GM21723 (cell line): ENCODE results near the gene USH1C.

Experiments
- ATAC-seq: cut with Tn5 transposase; IDR thresholded peaks from one replicate; pipeline ENCODE4 v1.9.1; 2021; ENCODE audit warnings: mild to moderate bottlenecking, moderate library complexity; ENCODE audit not compliant: unreplicated experiment

Gene USH1C

DNA sequence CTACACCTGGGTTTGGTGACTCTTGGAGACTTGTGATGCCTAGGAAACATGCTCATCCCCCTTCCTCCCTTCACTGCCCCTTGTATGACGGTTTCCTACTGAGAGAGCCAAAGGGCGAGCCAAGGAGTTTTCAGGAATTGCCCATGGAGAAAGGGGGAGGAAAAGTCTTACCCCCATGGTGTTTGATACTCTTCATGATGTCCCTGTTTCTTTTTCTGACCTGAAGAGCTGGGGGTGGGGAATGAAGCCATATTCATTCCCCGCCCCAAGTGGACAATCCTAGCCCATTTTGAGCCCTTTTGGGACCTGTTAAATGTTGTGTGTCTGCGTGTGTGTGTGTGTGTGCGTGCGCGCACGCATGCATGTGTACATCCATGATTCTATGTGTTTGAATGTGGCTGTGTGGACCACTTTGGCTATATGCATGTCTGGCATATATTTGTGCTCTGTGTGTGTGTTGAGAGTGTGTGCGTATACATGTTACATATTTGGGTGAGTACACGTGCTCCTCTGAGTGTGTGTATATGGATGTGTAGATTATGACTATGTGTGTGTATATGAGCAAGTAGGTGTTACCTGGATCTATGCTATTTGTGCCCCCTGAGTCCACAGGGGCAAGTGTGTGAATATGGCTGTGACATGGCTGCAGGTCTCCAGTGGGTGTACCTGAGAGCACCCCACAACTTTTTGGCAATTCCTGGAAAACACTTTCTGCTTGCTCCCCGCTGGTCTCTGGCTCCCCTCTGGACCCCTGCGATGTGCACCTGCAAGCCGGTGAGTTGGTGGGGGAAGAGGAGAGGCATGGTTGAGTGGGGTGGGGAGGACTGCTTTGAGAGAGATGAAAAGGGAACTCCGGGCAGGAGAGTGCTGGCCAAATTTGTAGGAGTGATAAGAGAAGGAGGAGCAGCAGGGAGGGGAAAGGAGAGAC lies 27.5 kb upstream of the USH1C start:
- ATAC-seq = no peak

DNA sequence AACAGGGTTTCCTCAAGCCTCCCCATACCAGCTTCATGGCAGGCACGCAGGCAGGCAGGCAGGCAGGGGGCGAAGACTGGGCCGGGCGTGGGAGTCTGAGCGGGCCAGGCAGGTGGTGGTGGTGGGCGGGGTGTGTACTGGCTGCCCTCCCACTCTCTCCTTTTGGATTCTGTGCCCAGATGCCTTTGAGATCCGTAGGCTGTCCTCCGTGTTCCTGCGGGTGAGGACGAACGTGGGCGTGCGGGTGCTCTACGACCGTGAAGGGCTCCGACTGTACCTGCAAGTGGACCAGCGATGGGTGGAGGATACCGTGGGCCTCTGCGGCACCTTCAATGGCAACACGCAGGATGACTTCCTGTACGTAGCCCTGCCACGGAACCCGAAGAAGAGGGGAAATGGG lies 25.8 kb upstream of the USH1C start:
- ATAC-seq = no peak

DNA sequence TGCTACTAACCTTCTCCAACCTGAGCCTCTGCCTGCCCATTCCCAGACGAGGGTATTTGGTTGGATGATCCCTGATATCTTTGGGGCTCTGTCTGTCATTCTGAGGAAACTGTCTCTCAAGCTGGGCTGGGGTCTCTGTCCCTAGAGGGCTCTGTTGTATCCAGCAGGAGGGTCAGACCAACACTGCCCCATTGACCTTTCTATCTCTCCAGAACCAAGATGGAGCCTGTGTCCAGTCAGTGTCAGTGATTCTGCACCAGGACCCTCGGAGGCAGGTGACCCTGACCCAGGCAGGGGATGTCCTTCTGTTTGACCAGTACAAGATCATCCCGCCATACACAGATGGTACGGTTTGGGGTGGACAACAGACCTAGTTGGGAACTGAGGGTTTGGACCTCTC lies 24.7 kb upstream of the USH1C start:
- ATAC-seq = no peak

DNA sequence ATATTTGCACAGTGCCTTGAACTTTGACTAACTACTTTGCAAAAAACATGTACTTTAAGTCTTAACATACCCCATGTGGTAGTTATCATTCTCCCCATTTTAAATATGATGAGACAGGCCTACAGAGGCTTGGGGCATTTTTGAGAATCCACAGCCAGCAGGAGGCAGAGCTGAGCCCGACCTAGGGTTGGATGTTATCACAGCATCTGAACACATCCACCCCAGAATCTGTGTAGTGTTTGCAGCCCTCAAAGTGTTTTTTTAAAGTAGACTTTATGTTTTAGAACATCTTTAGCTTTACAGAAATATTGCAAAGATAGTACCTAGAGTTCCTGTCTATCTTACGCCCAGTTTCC lies 20.4 kb upstream of the USH1C start:
- ATAC-seq = no peak

DNA sequence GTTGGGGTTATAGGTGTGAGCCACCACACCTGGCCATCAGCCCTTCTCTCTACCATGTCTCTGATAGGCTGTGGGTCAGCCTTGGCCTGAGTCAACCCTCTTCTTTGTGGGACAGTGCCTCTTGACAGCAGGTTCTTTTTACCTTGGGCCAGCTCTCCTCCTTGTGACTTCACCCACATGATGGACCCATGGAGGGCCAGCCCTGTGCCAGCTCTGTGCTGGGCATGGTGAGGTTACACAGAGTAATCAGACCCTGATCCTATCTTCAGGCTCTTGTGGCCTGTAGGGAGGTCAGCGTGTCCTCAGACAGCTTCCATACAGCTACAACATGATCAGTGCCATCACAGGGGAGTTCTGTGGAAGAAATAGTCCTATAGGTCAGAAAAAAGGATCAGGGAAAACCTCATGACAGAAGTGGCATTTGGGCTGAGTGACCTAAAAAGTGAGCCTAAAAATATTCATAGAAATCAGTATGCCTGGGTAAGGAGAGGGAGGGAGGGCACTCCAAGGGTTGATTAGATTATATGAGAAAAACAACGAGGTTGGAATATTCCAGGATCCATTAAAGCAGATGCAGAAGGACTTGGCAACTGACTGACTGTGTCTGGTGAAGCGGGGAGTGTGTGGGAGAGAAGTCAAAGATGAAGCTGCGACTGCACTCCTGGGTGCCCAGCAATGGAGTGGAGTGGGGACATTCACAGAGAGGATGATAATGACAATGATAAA lies 19.9 kb upstream of the USH1C start:
- ATAC-seq = no peak

DNA sequence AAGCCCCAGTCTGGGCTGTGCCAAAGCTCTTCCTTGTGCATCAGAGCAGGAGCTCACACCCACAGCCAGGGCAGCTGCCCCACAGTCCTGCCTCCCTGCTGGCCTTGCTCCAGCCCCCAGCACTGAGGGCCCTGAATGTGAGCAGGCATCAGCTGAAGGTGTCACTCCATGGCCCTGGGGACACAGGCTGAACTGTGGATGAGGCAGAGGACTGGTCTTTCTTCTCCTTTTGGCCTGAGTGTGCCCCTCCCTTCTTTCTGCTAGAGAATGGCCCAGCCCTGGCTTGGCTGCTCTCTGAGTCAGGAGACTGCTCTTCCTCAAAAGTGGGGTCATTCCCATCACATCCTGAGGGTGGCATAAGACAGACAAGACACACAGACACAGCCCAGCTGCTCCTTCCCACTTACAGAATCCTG lies 19.0 kb upstream of the USH1C start:
- ATAC-seq = no peak

DNA sequence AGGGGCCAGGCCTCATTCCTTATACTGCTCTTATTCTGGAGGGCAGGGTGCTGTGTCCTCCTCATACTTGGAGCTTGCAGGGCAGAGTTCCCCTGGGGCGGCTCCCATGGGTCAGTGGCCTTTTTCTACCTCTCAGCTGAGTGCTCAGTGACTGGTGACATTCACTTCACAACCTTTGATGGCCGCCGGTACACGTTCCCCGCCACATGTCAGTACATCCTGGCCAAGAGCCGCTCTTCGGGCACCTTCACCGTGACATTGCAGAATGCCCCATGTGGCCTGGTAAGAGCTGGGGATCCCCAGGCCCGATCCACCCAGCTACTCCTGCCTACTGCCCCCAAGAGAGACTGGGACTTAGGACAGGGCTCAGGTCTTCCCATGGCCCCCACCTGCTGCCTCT lies 17.3 kb upstream of the USH1C start:
- no peak for ATAC-seq

DNA sequence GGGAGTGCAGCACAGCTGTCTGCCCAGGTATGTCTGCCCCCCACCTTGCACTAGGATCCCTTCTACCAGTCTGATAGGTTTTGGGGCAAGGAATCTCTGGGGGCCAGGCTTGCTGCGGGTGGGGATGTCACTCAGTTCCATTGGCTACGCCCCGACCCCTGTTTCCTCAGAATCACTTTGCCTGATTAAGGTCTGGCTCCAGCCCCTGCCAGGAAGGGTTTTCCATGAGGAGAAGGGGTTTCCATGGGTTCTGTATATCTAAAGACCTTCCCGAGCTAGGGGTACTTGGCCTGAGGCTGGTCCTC lies 16.8 kb upstream of the USH1C start:
- no peak for ATAC-seq

DNA sequence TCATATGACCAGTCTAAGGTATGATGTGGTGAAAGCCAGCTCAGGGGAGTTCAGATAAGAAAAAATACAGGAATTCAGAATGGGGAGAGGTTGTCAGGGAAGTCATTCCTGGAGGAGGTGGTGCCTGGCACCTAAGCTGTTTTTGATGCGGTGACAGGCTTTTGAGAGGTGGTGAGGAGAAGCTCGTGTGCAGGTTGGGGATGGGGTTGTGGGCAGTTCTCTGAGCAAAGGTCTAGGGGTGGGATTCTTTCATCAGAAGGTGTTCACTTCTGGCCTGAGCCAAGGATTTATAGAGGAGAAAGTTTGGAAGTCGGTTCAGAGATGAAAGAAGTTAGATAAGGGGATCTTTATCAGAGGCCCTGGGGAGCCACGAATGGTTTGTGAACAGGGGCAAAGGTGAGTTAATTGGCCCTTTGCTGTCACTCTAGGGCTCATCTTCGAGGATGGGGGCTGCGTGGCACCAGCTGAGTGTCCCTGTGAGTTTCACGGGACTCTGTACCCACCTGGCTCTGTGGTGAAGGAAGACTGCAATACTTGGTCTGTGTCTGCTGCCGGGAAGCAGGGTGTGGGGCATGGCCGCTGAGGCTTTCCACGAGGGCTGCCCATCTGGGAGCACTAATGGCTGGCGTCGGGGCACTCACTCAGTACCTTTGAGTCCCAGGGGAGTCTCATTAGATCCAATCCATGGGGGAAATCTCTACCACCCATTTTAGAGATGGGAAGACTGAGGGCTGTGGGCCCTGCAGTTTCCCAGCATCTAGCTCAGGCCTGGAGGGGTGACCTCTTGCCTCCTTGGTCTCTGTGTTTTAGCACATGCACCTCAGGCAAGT lies 16.3 kb upstream of the USH1C start:
- no peak for ATAC-seq

DNA sequence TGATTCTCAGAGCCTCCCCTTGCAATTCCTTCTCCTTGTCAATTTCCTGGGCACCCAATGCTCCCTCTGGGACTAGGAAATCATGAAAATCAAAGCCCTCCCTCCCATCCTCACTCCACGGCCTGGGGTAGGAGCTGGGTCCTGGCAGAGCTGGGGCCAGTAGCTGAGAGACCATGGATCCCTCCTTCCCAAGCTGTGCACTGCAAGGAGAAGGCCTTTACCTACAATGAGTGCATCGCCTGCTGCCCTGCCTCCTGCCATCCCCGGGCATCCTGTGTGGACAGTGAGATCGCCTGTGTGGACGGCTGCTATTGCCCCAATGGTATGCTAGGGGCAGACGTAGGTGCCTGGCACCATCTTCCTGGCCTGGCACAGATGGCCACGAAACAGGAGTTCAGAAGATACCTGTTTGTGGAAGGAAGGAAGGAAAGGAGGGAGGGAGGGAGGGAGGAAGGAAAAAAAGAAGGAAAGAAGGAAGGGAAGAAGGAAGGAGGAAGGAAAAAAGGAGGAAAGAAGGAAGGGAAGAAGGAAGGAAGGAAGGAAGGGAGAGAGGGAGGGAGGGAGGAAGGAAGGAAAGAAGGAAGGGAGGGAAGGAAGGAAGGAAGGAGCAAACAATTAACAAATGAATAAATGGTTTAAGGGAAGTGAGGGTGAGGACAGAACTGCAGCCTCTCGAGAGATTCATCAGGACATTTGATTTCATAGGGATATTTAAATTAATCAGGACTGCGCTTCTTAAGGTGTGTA lies 15.3 kb upstream of the USH1C start:
- ATAC-seq = no peak

DNA sequence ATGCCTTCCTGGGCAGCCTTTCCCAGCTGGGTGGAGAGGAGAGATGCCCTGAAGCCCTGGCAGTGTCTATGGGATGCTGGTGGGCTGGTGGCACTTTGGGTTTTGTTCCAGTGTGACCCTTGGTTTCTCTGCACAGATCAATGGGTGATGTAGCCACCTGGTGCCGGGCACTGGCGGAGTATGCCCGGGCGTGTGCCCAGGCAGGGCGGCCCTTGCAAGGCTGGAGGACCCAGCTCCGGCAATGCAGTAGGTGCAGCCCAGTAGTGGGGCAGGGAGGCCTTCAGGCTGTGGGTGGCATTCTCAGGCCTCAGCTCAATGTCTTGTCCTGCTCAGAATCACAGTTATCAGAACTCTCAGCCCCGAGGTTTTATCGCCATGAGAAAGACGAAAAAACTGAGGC lies 14.7 kb upstream of the USH1C start:
- no peak for ATAC-seq

DNA sequence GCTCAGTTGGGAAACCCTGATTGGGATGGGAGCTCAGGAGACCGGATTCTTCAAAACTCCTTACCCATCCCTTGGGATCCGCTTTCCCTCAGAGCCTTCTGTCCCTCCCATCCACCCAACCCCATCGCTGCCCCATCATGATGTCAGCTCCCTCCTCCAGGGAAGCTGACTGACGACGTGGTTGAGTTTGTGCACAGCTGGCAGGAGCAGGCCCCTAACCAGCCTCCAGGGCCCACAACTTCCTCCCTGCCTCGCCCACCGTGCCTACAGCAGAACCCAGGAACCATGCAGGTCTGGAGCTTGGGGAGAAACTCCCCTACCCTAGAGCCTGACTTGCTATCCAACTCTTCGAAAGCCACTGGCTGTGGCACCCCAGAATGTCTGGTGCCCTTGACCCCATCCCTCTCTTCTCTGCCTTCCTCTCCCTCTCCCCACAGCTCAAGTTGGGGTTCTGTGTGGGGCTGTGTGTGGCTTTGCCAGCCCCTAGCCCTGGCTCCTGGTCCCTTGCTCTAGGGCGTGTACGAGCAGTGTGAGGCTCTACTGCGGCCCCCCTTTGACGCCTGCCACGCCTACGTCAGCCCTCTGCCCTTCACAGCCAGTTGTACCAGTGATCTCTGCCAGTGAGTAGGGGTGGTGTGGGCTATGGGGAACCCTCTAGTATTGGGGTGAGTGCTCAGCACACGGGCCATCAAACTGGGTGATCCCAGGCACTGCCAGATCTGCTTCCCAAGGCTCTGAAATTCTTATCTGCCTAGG lies 14.0 kb upstream of the USH1C start:
- no peak for ATAC-seq

DNA sequence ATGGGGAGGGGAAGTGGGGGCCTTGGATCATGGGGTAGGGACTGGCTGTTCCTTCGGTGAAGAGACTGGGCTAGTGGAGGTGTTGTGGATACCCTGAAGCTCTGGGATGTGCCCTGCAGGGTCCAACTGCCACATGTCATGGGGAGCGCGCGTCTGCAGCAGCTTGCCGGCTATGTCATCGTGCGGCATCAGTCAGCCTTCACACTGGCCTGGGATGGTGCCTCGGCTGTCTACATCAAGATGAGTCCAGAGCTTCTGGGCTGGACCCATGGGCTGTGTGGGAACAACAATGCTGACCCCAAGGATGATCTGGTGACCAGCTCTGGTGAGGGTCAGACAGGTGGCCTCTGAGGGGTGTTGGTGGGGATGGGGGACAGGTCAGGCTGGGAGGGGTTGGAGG lies 12.8 kb upstream of the USH1C start:
- ATAC-seq = no peak

DNA sequence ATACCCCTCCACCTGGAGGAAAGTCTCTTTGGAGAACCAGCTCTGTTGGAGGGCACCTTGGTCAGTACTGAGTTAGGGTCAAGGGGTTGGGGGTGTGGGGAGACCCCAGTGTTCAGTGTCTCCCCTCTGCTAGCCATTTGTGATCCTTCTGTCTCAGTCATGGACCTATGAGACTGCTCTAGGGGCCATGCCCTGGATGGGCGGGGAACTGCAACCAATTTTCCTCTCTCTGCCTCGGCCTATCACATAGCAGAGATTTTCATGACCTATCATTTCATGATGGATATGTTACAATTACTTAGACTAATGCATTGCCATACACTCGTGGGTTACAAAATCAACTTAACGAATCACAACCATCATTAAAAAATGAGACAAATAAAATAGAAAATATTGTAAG lies 10.3 kb upstream of the USH1C start:
- ATAC-seq = no peak

DNA sequence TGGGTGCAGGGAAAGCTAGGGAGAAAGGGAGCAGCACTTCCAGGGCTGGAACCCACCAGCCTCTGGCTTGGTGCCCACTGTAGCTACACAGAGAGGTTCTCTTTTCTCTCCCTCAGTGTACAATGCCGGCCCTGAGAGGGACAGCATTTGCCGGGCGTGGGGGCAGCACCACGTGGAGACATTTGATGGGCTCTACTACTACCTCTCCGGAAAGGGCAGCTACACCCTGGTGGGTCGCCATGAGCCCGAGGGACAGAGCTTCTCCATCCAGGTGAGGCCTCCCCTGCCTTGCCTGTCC lies 9.0 kb upstream of the USH1C start:
- no peak for ATAC-seq

DNA sequence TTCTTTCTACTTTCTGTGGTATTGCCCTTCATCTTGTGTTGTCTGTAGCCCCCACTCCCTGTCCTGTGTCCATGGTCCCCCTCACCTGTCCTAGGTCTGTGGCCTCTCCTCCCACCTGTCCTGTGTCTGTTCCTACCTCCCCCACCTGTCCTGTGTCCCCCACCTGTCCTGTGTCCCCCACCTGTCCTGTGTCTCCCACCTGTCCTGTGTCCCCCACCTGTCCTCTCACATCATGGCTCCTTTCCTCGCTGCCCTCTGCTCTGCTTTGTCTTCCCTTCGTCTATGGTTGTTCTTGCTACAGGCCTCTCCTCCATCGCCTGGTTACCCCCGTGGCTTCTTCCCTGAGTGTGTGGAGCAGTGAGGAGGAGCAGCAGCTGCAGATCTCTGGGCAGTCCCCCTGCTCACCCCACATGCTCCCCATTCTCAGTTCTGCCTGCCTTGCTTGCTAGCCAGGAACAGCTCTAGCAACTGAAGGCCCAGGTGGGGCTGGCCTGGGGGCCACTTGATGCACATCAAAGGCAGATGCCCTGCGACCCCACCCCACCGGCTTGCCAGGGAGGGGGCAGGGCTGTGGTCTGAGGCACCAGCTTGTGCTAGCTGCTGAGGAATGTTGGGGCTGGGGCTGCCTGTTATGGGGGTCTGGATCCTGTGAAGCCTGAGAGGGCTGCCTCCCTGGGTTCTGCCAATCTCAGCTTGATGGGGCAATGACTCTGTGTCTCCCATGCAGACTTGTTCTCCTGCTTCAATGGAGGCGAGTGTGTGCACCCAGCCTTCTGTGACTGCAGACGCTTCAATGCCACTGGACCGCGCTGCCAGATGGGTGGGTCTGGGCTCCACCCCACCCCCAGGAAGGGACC lies 8.4 kb upstream of the USH1C start:
- no peak for ATAC-seq

DNA sequence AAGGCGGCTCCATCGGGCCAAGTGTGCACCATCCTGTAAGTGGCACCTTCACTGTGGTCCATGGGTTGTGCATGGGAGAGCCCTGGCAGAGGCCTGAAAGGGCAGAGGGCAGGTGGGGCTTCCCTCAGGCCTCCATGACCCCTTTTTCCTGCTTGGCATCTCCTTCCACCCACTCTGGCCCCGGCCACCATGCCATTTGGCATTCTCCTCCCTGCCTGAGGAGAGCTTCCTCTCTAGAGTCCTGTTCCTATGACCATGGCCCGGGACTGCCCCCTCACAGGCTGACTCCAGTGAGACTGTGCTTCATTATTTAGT lies 7.8 kb upstream of the USH1C start:
- no peak for ATAC-seq

DNA sequence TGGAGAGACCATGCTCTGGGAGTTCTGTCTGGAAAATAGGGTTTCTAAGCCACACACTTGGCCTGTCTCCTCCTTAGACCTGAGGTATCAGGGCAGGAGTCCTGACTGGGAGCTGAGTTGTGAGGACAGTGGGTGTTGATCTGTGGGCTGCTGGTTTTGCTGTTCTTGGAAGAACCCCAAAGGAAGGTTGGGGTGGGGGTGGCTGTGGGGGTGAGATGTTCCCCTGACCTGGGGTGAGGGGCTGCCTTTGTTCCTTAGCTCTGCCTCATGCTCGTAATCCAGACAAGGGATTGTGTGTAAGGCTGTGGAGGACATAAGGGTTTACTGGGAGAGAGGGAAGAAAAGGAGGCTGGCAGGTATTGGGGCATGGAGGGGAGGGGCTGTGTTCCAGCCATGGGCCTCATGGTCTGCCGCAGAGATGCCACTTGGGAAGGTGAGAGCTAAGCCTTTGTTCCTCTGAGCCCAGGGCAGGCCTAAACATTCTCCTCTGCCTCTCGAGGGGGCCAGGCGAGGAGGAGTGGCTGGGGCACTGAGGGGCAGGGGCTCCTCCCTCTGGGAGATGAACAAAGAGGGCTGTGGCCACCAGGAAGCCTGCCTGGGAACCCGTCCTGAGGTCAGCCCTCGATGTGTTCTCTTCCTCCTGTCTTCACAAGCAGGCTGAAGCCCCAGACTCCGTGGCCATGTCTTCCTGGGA lies 7.3 kb upstream of the USH1C start:
- no peak for ATAC-seq
